ENCODE results near the gene ARMC9. TPM values are rescaled to one million over a fixed set of nuclear protein-coding genes. Genes with fewer than 3 reads are reported as not detected.

ARMC9 gene
- total RNA-seq, 1 experiment from 2014 or later: 23.4 TPM

DNA sequence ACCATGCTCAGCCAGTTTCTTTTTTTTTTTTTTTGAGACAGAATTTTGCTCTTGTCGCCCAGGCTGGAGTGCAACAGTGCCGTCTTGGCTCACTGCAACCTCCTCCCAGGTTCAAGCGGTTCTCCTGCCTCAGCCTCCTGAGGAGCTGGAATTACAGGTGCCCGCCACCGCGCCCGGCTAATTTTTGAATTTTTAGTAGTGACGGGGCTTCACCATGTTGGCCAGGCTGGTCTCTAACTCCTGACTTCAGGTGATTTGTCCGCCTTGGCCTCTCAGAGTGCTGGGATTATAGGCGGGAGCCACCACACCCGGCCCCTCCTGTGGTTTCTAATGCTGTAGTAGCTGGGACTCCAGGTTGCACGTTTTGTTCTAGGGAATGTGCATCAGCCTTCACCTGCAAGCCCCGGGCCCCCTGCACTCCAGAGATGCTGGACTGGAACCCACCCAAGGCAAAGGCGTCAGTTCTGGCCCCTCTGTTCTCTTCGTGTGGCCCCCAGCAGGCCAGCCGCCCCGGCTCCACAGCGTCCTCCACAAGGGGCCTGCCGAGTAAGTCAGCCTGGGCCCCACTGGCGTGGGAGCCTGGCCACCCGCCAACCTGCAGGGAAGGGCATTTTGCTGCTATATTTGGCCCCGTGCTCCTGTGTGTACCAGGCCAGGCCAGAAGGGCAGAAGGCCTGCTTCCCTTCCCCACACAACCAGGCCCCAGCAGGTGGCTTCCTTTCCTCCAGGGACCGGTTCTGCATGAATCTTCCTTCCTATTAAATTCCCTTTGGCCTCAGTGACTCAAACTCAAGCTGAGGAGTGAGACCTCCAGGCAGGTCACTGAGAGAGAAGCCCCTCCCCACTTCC lies 171.4 kb downstream of the ARMC9 start:
- peaks cover 21% of the 10 kb centered on the region for H3K4me1 ChIP-seq (ENCODE audit: insufficient read depth, low read length)
- no peaks in the 10 kb centered on the region for H4K20me1 ChIP-seq (ENCODE audit: low read length)
- no peak overlapping the region for H3K9ac ChIP-seq (ENCODE audit: low read length)
- no peak overlapping the region for H3K4me3 ChIP-seq (ENCODE audit: low read length)
- no peaks in the 10 kb centered on the region for H3K9me3 ChIP-seq (ENCODE audit: low read length)
- ATAC-seq: no peak
- no peak overlapping the region for H3K4me2 ChIP-seq (ENCODE audit: low read length)
- no peak overlapping the region for H2AFZ ChIP-seq (ENCODE audit: low read length)
- H3F3A ChIP-seq (ENCODE audit: low read length, unreplicated experiment): peaks cover 6% of the 10 kb centered on the region
- no peaks in the 10 kb centered on the region for H3K27me3 ChIP-seq (ENCODE audit: low read length)
- DNase-seq: no peak
- TF ChIP-seq EZH2phosphoT487 (IDR thresholded peaks at IDR 0.05; ENCODE audit: borderline replicate concordance, low read length): no peak
- TF ChIP-seq, protein P1, sequence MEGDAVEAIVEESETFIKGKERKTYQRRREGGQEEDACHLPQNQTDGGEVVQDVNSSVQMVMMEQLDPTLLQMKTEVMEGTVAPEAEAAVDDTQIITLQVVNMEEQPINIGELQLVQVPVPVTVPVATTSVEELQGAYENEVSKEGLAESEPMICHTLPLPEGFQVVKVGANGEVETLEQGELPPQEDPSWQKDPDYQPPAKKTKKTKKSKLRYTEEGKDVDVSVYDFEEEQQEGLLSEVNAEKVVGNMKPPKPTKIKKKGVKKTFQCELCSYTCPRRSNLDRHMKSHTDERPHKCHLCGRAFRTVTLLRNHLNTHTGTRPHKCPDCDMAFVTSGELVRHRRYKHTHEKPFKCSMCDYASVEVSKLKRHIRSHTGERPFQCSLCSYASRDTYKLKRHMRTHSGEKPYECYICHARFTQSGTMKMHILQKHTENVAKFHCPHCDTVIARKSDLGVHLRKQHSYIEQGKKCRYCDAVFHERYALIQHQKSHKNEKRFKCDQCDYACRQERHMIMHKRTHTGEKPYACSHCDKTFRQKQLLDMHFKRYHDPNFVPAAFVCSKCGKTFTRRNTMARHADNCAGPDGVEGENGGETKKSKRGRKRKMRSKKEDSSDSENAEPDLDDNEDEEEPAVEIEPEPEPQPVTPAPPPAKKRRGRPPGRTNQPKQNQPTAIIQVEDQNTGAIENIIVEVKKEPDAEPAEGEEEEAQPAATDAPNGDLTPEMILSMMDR (conservative IDR thresholded peaks at IDR 0.05; ENCODE audit: low read depth, low read length): no peak
- no peak for TF ChIP-seq EZH2 (IDR thresholded peaks at IDR 0.05; ENCODE audit: low read length, unreplicated experiment)
- BruUV-seq (replicated peaks): no TSS peak
- no peaks in the 10 kb centered on the region for H3K9me2 ChIP-seq (replicated peaks; ENCODE audit: low read length)
- ChIA-PET CTCF (no interaction called here), POLR2A (ENCODE audit: unreplicated experiment) (no interaction called here)
- no peaks in the 10 kb centered on the region for H3K36me3 ChIP-seq (ENCODE audit: low read depth, low read length)
- intact Hi-C loops (cut with micrococcal nuclease): loop anchor here (5.0 kb wide), 1 partner anchor 32 kb away; no protein-coding TSS in a partner anchor
- no peak overlapping the region for H3K27ac ChIP-seq (ENCODE audit: low read length)
- H3K79me2 ChIP-seq (ENCODE audit: low read length): no peaks in the 10 kb centered on the region

DNA sequence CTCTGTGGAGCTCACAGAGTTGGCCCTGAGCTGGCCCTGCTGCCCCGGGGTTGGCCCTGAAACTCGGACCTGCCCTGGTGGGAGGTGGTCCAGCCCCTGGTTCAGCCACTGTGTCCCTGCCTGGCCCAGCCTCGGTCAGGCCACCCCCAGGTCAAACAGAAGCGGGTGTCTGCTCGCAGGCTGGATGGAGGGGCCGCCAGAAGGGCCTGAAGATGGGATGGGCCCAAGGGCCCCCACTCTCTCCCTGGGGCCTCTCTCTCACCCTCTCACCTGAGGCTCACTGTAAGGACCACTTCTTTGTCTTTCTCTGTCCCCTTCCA lies 172.0 kb downstream of the ARMC9 start:
- Histone ChIP-seq H3K4me2 (ENCODE audit: low read length) (no peak overlapping the region), H3K4me1 (ENCODE audit: insufficient read depth, low read length) (peaks cover 17% of the 10 kb centered on the region), H4K20me1 (ENCODE audit: low read length) (no peaks in the 10 kb centered on the region), H3K27ac (ENCODE audit: low read length) (no peak overlapping the region), H3K36me3 (ENCODE audit: low read depth, low read length) (no peaks in the 10 kb centered on the region), H3K27me3 (ENCODE audit: low read length) (no peaks in the 10 kb centered on the region), H3K9me3 (ENCODE audit: low read length) (no peaks in the 10 kb centered on the region), H2AFZ (ENCODE audit: low read length) (no peak overlapping the region), H3F3A (ENCODE audit: low read length, unreplicated experiment) (peaks cover 4% of the 10 kb centered on the region), H3K9me2 (replicated peaks; ENCODE audit: low read length) (no peaks in the 10 kb centered on the region), H3K9ac (ENCODE audit: low read length) (no peak overlapping the region), H3K4me3 (ENCODE audit: low read length) (no peak overlapping the region), H3K79me2 (ENCODE audit: low read length) (no peaks in the 10 kb centered on the region)
- intact Hi-C loops (cut with micrococcal nuclease): no loop called here
- no peak for TF ChIP-seq EZH2 (IDR thresholded peaks at IDR 0.05; ENCODE audit: low read length, unreplicated experiment)
- TF ChIP-seq, protein P1 (conservative IDR thresholded peaks at IDR 0.05; ENCODE audit: low read depth, low read length): no peak
- no peak for TF ChIP-seq EZH2phosphoT487 (IDR thresholded peaks at IDR 0.05; ENCODE audit: borderline replicate concordance, low read length)
- ChIA-PET POLR2A (ENCODE audit: unreplicated experiment) (no interaction called here), CTCF (no interaction called here)
- BruUV-seq (replicated peaks): no TSS peak
- DNase-seq: no peak
- ATAC-seq: no peak

DNA sequence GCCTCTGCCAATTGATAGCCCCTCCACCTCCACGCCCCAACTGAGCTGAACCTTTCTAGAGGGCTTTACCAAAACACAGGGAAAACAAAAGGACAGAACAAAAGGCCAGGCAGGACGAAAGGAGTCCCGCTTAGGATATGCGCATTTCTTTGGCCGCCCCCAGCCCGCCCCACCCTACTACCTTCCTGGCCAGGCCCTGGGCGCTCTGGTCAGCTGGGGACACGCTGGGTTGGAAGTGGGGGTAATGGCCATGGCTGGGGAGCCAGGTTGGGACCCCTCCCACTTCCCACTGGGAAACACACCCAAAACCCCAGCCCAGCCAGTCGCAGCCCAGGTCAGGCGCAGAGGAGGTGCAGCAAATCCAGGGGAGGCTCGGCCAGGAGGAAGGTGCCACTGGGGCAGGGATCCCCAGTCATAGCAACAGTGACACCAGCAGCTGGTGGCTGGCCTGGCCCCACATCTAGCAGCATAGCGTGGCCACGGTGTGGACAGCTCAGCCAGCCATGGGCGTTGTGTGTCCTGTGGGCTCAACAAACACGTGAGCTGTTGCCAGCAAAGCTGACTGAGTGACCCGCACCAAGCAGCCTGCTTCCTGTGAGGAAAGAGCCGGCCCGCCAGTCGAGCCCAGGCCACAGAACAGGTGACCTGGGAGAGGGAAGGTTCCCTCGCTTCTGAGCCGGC lies 172.5 kb downstream of the ARMC9 start:
- Histone ChIP-seq H3K27ac (ENCODE audit: low read length) (no peak overlapping the region), H3K36me3 (ENCODE audit: low read depth, low read length) (no peaks in the 10 kb centered on the region), H4K20me1 (ENCODE audit: low read length) (no peaks in the 10 kb centered on the region), H3K9ac (ENCODE audit: low read length) (no peak overlapping the region), H3K4me2 (ENCODE audit: low read length) (no peak overlapping the region), H3K9me3 (ENCODE audit: low read length) (no peaks in the 10 kb centered on the region), H3K4me1 (ENCODE audit: insufficient read depth, low read length) (peaks cover 12% of the 10 kb centered on the region), H3K27me3 (ENCODE audit: low read length) (no peaks in the 10 kb centered on the region), H3K9me2 (replicated peaks; ENCODE audit: low read length) (no peaks in the 10 kb centered on the region), H3K4me3 (ENCODE audit: low read length) (no peak overlapping the region), H3F3A (ENCODE audit: low read length, unreplicated experiment) (no peaks in the 10 kb centered on the region), H3K79me2 (ENCODE audit: low read length) (no peaks in the 10 kb centered on the region), H2AFZ (ENCODE audit: low read length) (no peak overlapping the region)
- ChIA-PET POLR2A (ENCODE audit: unreplicated experiment) (no interaction called here), CTCF (no interaction called here)
- no TSS peak for BruUV-seq (replicated peaks)
- TF ChIP-seq, protein P1 (conservative IDR thresholded peaks at IDR 0.05; ENCODE audit: low read depth, low read length): no peak
- TF ChIP-seq EZH2 (IDR thresholded peaks at IDR 0.05; ENCODE audit: low read length, unreplicated experiment) (no peak), EZH2phosphoT487 (IDR thresholded peaks at IDR 0.05; ENCODE audit: borderline replicate concordance, low read length) (no peak)
- DNase-seq (no peak), ATAC-seq (no peak)
- intact Hi-C loops (cut with micrococcal nuclease): no loop called here

Data from PC-3 (cell line).